Neural progenitor cell (in vitro differentiated cells): ENCODE measurements around the gene PRDM11.

Source experiments
- EZH2 ChIP-seq: fragments of 200-600 bp; sonication (generic); IDR thresholded peaks from 2 replicates; pipeline ENCODE4 v1.6.1; 2017; ENCODE audit warnings: antibody characterized with exemption, mild to moderate bottlenecking, moderate library complexity
- EZH2phosphoT487 ChIP-seq: fragments of 200-600 bp; sonication (generic); IDR thresholded peaks from 2 replicates; pipeline ENCODE4 v1.6.1; 2017; ENCODE audit warnings: antibody characterized with exemption
- TF ChIP-seq, protein P1 (sequence below): fragments of 200-600 bp; sonication (generic); IDR thresholded peaks from 2 replicates; pipeline ENCODE4 v1.5.1; 2017; ENCODE audit warnings: antibody characterized with exemption, mild to moderate bottlenecking

- TF ChIP-seq, protein P1, sequence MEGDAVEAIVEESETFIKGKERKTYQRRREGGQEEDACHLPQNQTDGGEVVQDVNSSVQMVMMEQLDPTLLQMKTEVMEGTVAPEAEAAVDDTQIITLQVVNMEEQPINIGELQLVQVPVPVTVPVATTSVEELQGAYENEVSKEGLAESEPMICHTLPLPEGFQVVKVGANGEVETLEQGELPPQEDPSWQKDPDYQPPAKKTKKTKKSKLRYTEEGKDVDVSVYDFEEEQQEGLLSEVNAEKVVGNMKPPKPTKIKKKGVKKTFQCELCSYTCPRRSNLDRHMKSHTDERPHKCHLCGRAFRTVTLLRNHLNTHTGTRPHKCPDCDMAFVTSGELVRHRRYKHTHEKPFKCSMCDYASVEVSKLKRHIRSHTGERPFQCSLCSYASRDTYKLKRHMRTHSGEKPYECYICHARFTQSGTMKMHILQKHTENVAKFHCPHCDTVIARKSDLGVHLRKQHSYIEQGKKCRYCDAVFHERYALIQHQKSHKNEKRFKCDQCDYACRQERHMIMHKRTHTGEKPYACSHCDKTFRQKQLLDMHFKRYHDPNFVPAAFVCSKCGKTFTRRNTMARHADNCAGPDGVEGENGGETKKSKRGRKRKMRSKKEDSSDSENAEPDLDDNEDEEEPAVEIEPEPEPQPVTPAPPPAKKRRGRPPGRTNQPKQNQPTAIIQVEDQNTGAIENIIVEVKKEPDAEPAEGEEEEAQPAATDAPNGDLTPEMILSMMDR: no peak
- TF ChIP-seq EZH2phosphoT487 (no peak), EZH2 (no peak)
These were observed 59.5 kb downstream of the PRDM11 start for GRCh38 chr11:45205978-45206377.
